ENCODE data around the gene CDO1. TPM values are rescaled to one million over a fixed set of nuclear protein-coding genes. Genes with fewer than 3 reads are reported as not detected.
A peak's percentile ranks its signal among the peaks of the same experiment; 100 is the strongest.

CDO1 gene
- total RNA-seq, 1 donor from 2014 or later: 1.7 TPM

GRCh38 chr5:115842952-115843351, 26.5 kb upstream of the CDO1 start:
- peak overlapping the region; percentile 64 for H3K4me3 ChIP-seq (ENCODE audit: low read depth, low read length)
- TF ChIP-seq, protein P1, sequence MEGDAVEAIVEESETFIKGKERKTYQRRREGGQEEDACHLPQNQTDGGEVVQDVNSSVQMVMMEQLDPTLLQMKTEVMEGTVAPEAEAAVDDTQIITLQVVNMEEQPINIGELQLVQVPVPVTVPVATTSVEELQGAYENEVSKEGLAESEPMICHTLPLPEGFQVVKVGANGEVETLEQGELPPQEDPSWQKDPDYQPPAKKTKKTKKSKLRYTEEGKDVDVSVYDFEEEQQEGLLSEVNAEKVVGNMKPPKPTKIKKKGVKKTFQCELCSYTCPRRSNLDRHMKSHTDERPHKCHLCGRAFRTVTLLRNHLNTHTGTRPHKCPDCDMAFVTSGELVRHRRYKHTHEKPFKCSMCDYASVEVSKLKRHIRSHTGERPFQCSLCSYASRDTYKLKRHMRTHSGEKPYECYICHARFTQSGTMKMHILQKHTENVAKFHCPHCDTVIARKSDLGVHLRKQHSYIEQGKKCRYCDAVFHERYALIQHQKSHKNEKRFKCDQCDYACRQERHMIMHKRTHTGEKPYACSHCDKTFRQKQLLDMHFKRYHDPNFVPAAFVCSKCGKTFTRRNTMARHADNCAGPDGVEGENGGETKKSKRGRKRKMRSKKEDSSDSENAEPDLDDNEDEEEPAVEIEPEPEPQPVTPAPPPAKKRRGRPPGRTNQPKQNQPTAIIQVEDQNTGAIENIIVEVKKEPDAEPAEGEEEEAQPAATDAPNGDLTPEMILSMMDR (conservative IDR thresholded peaks at IDR 0.05; ENCODE audit: low read depth, low read length): no peak
- no peak for DNase-seq (ENCODE audit: low read depth)

GRCh38 chr5:115842089-115842935, 25.9 kb upstream of the CDO1 start:
- peak overlapping the region; percentile 64 for H3K4me3 ChIP-seq (ENCODE audit: low read depth, low read length)
- TF ChIP-seq, protein P1 (conservative IDR thresholded peaks at IDR 0.05; ENCODE audit: low read depth, low read length): no peak
- no peak for DNase-seq (ENCODE audit: low read depth)

DNA sequence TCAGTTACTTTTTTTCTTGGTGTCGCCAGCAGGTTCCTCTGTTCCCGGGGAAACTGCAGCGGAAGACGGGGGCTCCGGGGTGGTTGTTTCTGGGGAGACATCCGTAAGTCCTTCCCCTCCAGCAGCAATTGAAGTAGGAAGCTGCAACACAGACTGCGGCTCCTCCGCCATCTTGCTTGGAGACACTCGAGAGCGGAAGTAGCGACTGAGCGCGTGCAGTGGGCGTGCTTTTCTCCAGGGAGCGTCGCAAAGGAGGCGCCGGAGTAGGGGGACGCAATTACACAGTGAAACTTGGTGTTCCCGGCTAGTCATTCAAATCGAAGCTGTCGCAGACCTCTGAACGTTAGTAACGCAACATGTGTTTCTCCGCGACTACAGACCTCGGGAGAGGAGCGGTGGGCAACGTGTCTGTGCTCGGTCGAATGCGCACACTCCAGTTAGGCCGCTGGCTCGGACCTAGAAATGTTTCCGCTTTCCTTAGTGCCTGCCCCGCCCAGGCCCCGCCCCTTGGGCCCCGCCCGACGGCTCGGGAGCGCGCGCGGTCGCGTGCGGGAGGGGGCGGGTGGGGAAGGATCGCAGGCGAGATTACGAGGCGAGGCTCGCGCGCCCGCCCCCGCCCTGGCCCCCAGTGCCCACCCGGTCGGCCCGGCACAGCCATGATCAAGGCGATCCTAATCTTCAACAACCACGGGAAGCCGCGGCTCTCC, 25.1 kb upstream of the CDO1 start, which contains the start of the genes AP3S1 and ATG12:
Gene AP3S1, plus strand, starts transcription at position 554 of the 707 bp plus-strand sequence. Its CDS starts 103 bp downstream, at position 657.
Gene ATG12, minus strand, starts transcription at position 184 of the 707 bp plus-strand sequence. Its CDS starts 13 bp downstream, at position 171.
- DNase-seq (ENCODE audit: low read depth): peak; percentile 62
- TF ChIP-seq, protein P1 (conservative IDR thresholded peaks at IDR 0.05; ENCODE audit: low read depth, low read length): no peak
- H3K4me3 ChIP-seq (ENCODE audit: low read depth, low read length): peak within 1 kb of the TSS; percentile 64

- TF ChIP-seq, protein P1 (conservative IDR thresholded peaks at IDR 0.05; ENCODE audit: low read depth, low read length): no peak
- peak overlapping the region; percentile 64 for H3K4me3 ChIP-seq (ENCODE audit: low read depth, low read length)
- DNase-seq (ENCODE audit: low read depth): no peak
Measured at GRCh38 chr5:115840873-115841272, 24.4 kb upstream of the CDO1 start.

- DNase-seq (ENCODE audit: low read depth): no peak
- TF ChIP-seq, protein P1 (conservative IDR thresholded peaks at IDR 0.05; ENCODE audit: low read depth, low read length): peak; percentile 59
- H3K4me3 ChIP-seq (ENCODE audit: low read depth, low read length): peak overlapping the region; percentile 12
Measured at GRCh38 chr5:115838885-115839518, 22.5 kb upstream of the CDO1 start.

DNA sequence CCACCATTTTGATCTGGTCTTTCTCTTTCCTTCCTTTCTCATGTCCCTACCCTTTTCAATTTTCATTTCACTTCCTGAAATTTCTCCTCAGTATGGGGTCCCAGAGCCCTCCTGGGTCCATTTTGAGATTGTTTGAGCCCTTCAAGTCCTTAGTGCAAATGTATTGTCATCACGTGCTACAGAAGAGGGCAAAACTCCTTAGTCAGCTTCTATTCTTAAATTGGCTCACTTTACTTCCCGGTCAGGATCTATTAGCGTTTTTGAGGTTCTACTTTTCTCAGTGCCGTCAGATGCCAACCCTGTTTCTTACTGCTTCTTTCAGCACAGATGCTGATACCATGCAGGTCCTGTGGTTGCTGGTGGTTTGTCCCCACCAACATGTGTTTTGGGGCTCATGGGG, 19.0 kb upstream of the CDO1 start:
- no peak for DNase-seq (ENCODE audit: low read depth)
- H3K4me3 ChIP-seq (ENCODE audit: low read depth, low read length): no peak overlapping the region
- TF ChIP-seq, protein P1 (conservative IDR thresholded peaks at IDR 0.05; ENCODE audit: low read depth, low read length): no peak
